ENCODE measurements around the gene TTC36. TPM values are rescaled to one million over a fixed set of nuclear protein-coding genes. Genes with fewer than 3 reads are reported as not detected.

The TTC36 gene
- total RNA-seq, 2 experiments from 2014 or later: 0.42 to 0.62 TPM

DNA sequence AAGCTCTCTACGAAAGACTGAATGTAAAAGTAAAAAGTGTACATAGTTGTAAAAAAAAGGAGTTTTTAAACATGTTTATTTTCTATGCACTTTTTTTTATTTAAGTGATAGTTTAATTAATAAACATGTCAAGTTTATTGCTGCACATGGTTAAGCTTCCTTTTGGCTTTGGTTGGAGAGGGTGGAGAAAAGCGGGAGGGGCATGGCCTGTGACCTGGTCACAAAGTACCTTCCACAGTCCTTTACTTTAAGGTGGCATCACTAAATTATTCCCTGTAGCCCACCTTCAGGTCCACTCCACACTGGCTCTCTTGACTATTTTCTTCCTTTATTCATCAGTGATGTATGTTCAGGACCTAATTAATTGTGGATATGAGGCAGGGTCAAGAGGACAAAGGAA is 586 bp upstream of the TTC36 start:
- Mint-ChIP-seq H3K9me3 (no peaks in the 10 kb centered on the region), H3K27me3 (no peaks in the 10 kb centered on the region), H3K4me1 (peaks cover 20% of the 10 kb centered on the region), H3K27ac (no peak overlapping the region), H3K36me3 (peaks cover 4% of the 10 kb centered on the region), H3K4me3 (no peak overlapping the region)
- no peak for DNase-seq

DNA sequence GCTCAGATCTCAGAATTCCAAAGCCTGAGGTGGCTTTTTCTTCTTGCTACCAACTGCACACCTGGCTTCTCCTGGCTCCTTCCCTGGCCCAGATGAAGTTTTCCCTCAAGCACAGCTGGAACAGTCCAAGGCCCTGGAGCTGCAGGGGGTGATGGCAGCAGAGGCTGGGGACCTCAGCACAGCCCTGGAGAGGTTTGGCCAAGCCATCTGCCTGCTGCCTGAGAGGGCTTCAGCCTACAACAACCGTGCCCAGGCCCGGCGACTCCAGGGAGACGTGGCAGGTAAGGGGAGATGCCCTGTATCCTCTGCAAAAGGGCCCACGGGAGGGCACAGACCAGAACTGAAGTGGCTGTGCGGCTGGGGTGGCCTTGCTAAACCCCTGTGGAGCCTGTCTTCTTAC is 1.2 kb downstream of the TTC36 start:
- DNase-seq: no peak
- H3K4me3 Mint-ChIP-seq: no peak overlapping the region
- peaks cover 22% of the 10 kb centered on the region for H3K4me1 Mint-ChIP-seq
- H3K9me3 Mint-ChIP-seq: no peaks in the 10 kb centered on the region
- H3K27ac Mint-ChIP-seq: no peak overlapping the region
- no peaks in the 10 kb centered on the region for H3K27me3 Mint-ChIP-seq
- peaks cover 2% of the 10 kb centered on the region for H3K36me3 Mint-ChIP-seq

DNA sequence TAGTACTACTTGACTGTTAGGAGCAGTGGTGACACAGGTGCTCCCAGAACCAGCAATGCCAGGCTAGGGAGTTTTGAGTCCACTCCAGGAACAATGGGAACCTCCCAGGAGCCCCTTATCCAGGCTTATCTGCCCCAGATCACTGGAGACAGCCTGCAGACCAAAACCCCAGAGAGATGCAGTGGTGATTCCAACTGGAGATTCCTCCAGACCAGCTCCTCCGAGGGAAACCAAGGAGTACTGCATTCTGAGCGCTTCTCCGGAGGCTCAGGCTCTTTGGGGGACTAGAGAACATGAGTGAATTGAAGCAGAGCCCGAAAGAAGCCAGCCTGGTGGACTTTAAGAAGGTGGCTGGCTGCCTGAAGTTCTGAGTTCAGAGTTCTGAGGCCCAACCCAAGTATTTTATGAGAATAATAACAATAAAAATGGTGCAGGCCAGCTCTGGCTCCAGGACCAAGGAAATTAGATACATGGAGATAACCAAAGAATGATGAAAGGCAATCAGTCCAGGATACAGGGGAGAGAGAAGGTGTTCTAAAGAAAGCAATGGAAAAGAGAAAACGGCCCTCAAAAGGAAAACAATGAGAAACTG is 2.4 kb downstream of the TTC36 start:
- H3K27me3 Mint-ChIP-seq: no peaks in the 10 kb centered on the region
- H3K4me1 Mint-ChIP-seq: peaks cover 22% of the 10 kb centered on the region
- H3K4me3 Mint-ChIP-seq: peak overlapping the region; percentile 86
- DNase-seq: no peak
- no peaks in the 10 kb centered on the region for H3K9me3 Mint-ChIP-seq
- H3K36me3 Mint-ChIP-seq: no peaks in the 10 kb centered on the region
- peak overlapping the region; percentile 62 for H3K27ac Mint-ChIP-seq

DNA sequence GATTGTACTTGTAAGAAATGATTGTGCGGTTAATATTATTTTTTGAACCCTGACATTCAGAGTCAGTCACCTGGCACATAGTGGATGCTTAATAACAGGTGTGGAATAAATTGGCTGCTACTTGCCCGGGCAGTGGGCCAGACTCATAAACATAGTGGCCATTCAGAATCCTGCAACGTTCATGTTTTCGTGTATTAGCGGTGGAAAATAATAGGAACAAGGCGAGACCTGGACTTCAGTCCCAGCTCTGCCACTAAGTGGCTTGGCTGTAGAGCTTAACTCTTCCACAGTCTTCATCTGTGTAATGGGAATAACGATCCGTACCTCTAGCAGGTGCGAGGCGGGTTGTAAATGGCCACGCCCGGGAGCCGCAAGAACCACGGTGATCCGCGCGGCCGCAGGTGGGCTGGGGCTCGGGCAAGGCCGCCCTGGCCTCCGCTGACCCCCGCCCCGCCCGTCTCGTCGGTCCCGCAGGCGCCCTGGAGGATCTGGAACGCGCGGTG is 3.0 kb downstream of the TTC36 start:
- no peaks in the 10 kb centered on the region for H3K36me3 Mint-ChIP-seq
- H3K9me3 Mint-ChIP-seq: no peaks in the 10 kb centered on the region
- peaks cover 22% of the 10 kb centered on the region for H3K4me1 Mint-ChIP-seq
- H3K27me3 Mint-ChIP-seq: no peaks in the 10 kb centered on the region
- peak overlapping the region; percentile 62 for H3K27ac Mint-ChIP-seq
- H3K4me3 Mint-ChIP-seq: peak overlapping the region; percentile 86
- DNase-seq: no peak

DNA sequence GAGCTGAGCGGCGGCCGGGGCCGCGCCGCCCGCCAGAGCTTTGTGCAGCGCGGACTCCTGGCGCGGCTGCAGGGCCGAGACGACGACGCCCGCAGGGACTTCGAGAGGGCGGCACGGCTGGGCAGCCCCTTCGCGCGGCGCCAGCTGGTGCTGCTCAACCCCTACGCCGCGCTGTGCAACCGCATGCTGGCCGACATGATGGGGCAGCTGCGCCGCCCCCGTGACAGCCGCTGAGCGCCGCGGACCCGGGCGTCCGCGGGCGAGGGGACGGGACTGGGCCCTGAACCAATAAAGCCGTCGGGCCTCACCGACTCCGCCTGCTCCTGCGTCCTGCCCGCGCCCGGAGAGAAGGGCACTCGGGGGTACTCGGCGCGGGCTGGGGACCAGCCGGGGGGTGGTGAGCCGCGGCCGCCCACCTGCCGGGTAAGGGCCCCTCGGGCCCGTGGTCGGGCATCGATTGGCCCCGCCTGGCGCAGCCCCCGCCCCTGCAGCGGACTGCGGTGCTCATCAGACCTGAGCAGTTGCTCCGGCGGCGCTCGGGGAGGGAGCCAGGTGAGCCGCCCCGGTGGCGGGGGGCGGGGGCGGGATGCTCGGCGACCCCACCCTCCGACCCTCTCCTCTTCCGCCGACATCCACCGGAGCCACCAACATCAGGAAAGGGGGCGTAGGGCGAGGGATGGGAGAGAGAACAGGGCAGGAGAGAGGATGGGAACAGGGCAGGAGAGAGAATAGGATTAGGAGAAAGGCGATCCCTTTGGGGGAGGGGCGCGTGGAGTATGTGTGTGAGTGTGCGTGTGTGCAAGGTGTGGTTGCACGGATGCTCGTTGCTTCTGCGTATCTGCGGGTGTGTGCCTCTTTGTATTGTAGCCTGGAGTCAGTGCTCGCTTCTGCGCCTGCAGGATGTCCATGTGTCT is 3.7 kb downstream of the TTC36 start, which contains the start of gene TMEM25:
Gene TMEM25, plus strand, starts transcription at position 510 of the 914 bp plus-strand sequence. CDS start 610 bp downstream, outside the sequence.
- peak; percentile 85 for DNase-seq
- peak within 1 kb of the TSS; percentile 86 for H3K4me3 Mint-ChIP-seq
- no peaks in the 10 kb centered on the region for H3K27me3 Mint-ChIP-seq
- H3K4me1 Mint-ChIP-seq: peaks cover 22% of the 10 kb centered on the region
- peak within 1 kb of the TSS; percentile 76 for H3K27ac Mint-ChIP-seq
- no peaks in the 10 kb centered on the region for H3K36me3 Mint-ChIP-seq
- H3K9me3 Mint-ChIP-seq: no peaks in the 10 kb centered on the region

DNA sequence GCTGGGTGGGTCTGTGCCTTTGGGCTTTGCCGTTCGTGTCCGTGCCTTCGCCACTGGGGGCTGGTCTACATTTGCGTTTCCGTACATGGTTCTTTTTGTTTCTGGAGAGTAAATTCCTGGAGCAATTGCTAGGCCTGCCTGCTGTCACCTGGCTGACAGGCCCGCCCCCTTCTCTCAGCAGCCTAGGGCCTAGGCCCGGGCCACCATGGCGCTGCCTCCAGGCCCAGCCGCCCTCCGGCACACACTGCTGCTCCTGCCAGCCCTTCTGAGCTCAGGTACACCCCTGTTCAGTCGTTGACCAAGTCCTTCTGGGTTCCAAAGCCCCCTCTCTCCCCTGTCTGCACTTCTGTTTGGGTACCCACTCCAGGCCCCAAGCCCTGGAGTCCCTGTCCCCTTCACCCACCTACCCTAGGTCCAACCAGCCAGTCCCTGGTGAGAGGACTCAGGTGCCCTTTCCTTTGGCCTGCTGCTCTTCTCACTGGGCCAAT is 4.4 kb downstream of the TTC36 start:
- H3K4me1 Mint-ChIP-seq: peaks cover 20% of the 10 kb centered on the region
- H3K9me3 Mint-ChIP-seq: no peaks in the 10 kb centered on the region
- peak overlapping the region; percentile 86 for H3K4me3 Mint-ChIP-seq
- H3K27me3 Mint-ChIP-seq: no peaks in the 10 kb centered on the region
- peak; percentile 29 for DNase-seq
- H3K27ac Mint-ChIP-seq: peak overlapping the region; percentile 76
- no peaks in the 10 kb centered on the region for H3K36me3 Mint-ChIP-seq

DNA sequence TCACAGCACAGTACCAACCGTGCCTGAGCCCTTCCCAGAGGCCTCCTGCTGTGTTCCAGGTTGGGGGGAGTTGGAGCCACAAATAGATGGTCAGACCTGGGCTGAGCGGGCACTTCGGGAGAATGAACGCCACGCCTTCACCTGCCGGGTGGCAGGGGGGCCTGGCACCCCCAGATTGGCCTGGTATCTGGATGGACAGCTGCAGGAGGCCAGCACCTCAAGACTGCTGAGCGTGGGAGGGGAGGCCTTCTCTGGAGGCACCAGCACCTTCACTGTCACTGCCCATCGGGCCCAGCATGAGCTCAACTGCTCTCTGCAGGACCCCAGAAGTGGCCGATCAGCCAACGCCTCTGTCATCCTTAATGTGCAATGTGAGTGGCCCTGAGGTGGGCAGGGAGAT is 4.8 kb downstream of the TTC36 start:
- Mint-ChIP-seq H3K27ac (no peak overlapping the region), H3K9me3 (no peaks in the 10 kb centered on the region), H3K4me3 (peak overlapping the region; percentile 86), H3K4me1 (peaks cover 20% of the 10 kb centered on the region), H3K36me3 (no peaks in the 10 kb centered on the region), H3K27me3 (no peaks in the 10 kb centered on the region)
- no peak for DNase-seq

DNA sequence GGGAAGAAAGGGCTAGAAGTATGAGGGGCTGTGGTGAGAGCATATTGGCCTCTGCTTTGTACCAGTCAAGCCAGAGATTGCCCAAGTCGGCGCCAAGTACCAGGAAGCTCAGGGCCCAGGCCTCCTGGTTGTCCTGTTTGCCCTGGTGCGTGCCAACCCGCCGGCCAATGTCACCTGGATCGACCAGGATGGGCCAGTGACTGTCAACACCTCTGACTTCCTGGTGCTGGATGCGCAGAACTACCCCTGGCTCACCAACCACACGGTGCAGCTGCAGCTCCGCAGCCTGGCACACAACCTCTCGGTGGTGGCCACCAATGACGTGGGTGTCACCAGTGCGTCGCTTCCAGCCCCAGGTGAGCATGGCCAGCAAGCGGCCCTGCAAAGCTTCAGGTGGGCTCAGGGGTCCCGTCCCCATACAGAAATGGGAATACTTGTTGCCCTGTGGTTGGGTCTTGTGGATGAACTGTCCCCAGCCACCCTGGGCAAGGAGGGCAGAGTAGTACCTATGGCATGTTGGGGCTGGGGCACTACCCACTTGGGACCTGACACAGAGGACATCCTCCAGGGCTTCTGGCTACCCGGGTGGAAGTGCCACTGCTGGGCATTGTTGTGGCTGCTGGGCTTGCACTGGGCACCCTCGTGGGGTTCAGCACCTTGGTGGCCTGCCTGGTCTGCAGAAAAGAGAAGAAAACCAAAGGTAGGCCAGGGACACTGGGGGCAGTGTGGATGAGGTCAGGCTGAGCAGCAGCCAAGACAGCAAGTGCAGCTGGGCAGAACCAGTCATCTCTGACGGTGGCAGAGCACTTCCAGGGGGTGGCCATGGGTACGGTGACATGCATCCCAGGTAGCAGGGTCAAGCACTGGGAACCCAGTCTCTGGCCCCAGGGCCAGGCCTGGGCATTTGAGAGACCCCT is 5.8 kb downstream of the TTC36 start:
- Mint-ChIP-seq H3K36me3 (no peaks in the 10 kb centered on the region), H3K4me3 (no peak overlapping the region), H3K27me3 (no peaks in the 10 kb centered on the region), H3K27ac (no peak overlapping the region), H3K9me3 (no peaks in the 10 kb centered on the region), H3K4me1 (peaks cover 14% of the 10 kb centered on the region)
- no peak for DNase-seq

DNA sequence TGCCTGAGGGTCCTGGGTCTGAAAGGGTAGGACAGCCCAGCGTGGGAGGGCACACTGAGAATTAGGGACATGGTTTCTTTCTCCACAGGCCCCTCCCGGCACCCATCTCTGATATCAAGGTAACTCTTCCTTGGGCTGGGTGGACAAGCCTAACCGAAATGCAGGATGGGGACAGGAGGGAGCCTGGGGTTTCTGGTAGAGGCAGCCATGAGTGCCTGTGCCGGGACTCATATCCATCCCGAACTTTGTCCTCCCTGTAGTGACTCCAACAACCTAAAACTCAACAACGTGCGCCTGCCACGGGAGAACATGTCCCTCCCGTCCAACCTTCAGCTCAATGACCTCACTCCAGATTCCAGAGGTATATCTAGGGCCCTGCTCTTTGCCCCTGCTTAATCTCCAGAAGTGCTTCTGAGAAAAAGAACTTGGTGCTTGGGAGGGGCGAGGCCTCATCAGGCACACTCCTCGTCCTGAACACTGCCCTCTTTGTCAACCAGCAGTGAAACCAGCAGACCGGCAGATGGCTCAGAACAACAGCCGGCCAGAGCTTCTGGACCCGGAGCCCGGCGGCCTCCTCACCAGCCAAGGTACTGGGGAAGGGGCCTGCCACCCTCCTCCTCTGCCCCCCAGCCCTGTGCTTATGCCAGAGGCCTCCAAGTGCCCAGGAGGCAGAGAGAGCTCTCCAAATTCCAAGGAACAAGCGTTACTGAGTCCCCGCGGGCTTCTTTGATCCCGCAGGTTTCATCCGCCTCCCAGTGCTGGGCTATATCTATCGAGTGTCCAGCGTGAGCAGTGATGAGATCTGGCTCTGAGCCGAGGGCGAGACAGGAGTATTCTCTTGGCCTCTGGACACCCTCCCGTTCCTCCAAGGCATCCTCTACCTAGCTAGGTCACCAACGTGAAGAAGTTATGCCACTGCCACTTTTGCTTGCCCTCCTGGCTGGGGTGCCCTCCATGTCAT is 6.8 kb downstream of the TTC36 start:
- Mint-ChIP-seq H3K36me3 (no peaks in the 10 kb centered on the region), H3K27me3 (no peaks in the 10 kb centered on the region), H3K27ac (no peak overlapping the region), H3K4me3 (no peak overlapping the region), H3K4me1 (peaks cover 13% of the 10 kb centered on the region), H3K9me3 (no peaks in the 10 kb centered on the region)
- no peak for DNase-seq

DNA sequence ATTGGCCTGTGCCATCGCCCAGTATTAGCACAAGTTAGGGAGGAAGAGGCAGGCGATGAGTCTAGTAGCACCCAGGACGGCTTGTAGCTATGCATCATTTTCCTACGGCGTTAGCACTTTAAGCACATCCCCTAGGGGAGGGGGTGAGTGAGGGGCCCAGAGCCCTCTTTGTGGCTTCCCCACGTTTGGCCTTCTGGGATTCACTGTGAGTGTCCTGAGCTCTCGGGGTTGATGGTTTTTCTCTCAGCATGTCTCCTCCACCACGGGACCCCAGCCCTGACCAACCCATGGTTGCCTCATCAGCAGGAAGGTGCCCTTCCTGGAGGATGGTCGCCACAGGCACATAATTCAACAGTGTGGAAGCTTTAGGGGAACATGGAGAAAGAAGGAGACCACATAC is 8.0 kb downstream of the TTC36 start:
- H3K36me3 Mint-ChIP-seq: no peaks in the 10 kb centered on the region
- H3K4me3 Mint-ChIP-seq: no peak overlapping the region
- no peak for DNase-seq
- no peaks in the 10 kb centered on the region for H3K9me3 Mint-ChIP-seq
- H3K4me1 Mint-ChIP-seq: peaks cover 2% of the 10 kb centered on the region
- H3K27ac Mint-ChIP-seq: no peak overlapping the region
- no peaks in the 10 kb centered on the region for H3K27me3 Mint-ChIP-seq

DNA sequence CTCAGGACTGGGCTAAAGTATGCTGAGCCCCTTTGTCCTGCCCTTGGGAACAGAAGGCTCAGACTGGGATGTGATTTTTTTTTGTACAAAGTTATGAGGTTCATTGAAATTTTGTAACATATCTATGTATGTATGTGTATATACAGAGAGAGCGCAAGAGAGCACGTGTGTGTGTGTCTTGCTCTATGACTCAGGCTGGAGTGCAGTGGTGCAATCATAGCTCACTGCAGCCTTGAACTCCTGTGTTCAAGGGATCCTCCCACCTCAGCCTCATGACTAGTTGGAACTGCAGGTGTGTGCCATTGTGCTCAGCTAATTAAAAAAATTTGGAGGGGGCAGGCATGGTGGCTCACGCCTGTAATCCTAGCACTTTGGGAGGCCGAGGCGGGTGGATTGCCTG is 9.5 kb downstream of the TTC36 start:
- Mint-ChIP-seq H3K27ac (no peak overlapping the region), H3K4me1 (peaks cover 2% of the 10 kb centered on the region), H3K27me3 (no peaks in the 10 kb centered on the region), H3K4me3 (no peak overlapping the region), H3K9me3 (no peaks in the 10 kb centered on the region), H3K36me3 (peaks cover 6% of the 10 kb centered on the region)
- no peak for DNase-seq

DNA sequence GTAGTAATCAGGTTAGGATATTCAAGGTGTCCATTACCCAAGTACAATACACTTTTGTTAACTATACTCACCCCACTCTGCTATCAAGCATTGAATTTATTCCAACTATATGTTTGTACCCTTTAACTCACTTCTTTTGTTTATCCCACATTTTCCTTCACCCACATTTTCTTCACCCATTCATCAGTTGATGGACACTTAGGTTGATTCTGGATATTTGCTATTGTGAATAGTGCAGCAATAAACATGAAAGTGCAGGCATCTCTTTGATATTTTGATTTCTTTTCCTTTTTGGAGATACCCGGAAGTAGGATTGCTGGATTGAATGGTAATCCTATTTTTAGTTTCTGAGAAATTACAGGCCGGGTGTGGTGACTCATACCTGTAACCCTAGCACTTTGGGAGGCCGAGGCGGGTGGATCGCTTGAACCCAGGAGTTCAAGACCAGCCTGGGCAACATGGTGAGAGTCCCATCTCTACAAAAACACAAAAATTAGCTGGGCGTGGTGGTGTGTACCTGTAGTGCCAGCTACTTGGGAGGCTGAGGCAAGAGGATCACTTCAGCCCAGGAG is 10.2 kb downstream of the TTC36 start:
- no peaks in the 10 kb centered on the region for H3K9me3 Mint-ChIP-seq
- DNase-seq: no peak
- H3K4me3 Mint-ChIP-seq: no peak overlapping the region
- H3K36me3 Mint-ChIP-seq: peaks cover 6% of the 10 kb centered on the region
- no peak overlapping the region for H3K27ac Mint-ChIP-seq
- no peaks in the 10 kb centered on the region for H3K4me1 Mint-ChIP-seq
- no peaks in the 10 kb centered on the region for H3K27me3 Mint-ChIP-seq

DNA sequence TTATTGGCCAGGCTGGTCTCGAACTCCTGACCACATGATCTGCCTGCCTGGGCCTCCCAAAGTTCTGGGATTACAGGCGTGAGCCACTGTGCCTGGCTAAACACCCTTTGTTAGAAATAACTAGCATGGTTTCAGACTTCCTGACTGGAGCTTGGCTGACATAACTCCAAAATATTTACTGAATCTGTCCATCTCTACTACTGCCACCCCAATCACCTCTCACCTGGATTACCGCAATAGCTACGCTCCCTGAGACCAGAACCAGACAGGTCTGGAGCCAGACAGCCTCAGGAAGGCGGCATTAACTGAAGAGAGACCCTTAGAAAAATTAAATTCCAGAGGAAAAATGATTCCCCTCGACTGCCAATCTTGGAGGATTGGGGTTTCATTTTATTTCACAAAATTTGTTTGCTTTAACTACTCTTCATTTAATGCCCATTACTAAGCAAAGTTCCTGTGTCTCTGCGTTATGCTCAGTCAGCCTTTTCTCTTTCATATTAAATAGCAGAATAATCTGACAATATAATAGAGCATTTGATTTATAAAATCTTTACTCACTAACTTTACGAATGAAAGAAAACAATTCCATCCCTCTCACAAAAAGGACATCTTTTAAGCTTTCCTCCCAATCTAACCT is 16.9 kb downstream of the TTC36 start:
- peaks cover 6% of the 10 kb centered on the region for H3K36me3 Mint-ChIP-seq
- H3K4me1 Mint-ChIP-seq: no peaks in the 10 kb centered on the region
- no peaks in the 10 kb centered on the region for H3K27me3 Mint-ChIP-seq
- H3K27ac Mint-ChIP-seq: no peak overlapping the region
- no peak for DNase-seq
- no peak overlapping the region for H3K4me3 Mint-ChIP-seq
- no peaks in the 10 kb centered on the region for H3K9me3 Mint-ChIP-seq

Measured in activated naive CD8-positive, alpha-beta T cell treated with anti-CD3 and anti-CD28 coated beads for 36 hours (primary cell).